ENCODE measurements around the gene TMEM184B. TPM values are rescaled to one million over a fixed set of nuclear protein-coding genes. Genes with fewer than 3 reads are reported as not detected.

The TMEM184B gene
- total and polyA plus RNA-seq, 2 of the 8 experiments (the other 6 are each of a cell fraction or from before 2014, with no cell fraction given), result 41.6 to 81.0 TPM

DNA sequence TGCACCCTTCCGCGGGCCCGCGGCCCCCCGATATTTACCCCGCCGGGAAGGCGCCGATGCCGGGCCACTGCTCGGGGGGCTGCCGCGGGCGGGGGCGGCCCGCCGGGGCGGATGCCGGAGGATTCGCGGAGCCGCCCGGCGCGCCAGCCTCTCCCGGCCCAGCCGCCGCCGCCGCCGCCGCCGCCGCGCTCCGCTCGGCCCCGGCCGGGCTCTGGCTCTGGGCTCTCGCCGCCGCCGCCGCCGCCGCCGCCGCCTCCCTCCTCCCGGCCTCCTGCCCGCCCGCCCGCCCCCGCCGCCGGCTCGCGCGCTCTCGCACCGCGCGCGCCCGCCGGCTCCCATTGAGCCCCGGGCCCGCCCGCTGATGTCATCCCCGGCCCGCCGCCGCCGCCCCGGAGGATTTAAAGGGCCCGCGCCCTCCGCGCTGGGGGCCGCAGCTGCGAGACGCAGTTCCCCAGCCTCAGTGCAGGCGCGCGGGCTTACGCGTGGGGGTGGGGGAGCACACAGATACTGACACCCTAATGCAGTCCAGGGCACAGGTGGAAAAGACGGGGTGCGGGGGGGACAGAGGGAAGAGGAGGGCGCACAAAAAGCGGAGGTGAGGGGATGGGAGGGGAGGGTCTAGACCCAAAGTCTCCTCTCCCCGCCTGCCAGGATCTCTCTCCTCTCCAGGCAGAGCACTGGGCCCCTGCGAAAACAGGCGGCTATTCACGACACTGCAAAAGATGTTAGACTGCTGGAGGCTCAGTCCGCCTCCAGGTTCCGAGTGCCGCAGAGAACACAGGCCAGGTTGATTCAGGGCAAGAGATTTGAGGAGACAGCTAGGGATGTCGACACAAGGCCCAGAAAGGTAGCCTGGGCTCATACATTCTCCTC lies 44.5 kb upstream of the TMEM184B start, which contains the start of gene CSNK1E (continued):
- TF ChIP-seq POLR2AphosphoS5 (IDR thresholded peaks at IDR 0.05; ENCODE audit: low read depth, low read length) (peak; percentile 70; the same call in 1 of the 2 replicates), EGR1 (IDR thresholded peaks at IDR 0.05; ENCODE audit: borderline replicate concordance, low read depth, low read length) (no peak), SUZ12 (IDR thresholded peaks at IDR 0.05; ENCODE audit: low read length) (no peak), SRF (IDR thresholded peaks at IDR 0.05; ENCODE audit: low read depth, low read length) (no peak), KDM5A (IDR thresholded peaks at IDR 0.05; ENCODE audit: low read length) (no peak), SIRT6 (IDR thresholded peaks at IDR 0.05; ENCODE audit: low read length) (no peak), JUND (IDR thresholded peaks at IDR 0.05; ENCODE audit: low read length) (no peak; the same call in 1 of the 2 replicates), YY1 (IDR thresholded peaks at IDR 0.05; ENCODE audit: low read depth, low read length) (no peak), GABPA (IDR thresholded peaks at IDR 0.05; ENCODE audit: borderline replicate concordance, insufficient read depth, low read length) (no peak), BACH1 (IDR thresholded peaks at IDR 0.05; ENCODE audit: low read length) (no peak), EZH2 (IDR thresholded peaks at IDR 0.05; ENCODE audit: low read depth, low read length, severe bottlenecking) (no peak), HDAC6 (IDR thresholded peaks at IDR 0.05; ENCODE audit: low read depth, low read length) (no peak), SIX5 (IDR thresholded peaks at IDR 0.05; ENCODE audit: low read depth, low read length) (no peak), SP4 (IDR thresholded peaks at IDR 0.05; ENCODE audit: low read length) (no peak), TEAD4 (IDR thresholded peaks at IDR 0.05; ENCODE audit: low read depth, low read length) (no peak), TAF1 (IDR thresholded peaks at IDR 0.05; ENCODE audit: low read depth, low read length) (0 out of 2 replicates have a peak, but pooled peaks have one; percentile 48), RBBP5 (IDR thresholded peaks at IDR 0.05; ENCODE audit: borderline replicate concordance, low read depth, low read length) (no peak), CEBPB (IDR thresholded peaks at IDR 0.05; ENCODE audit: low read depth, low read length) (no peak)
- TF ChIP-seq, protein P1, sequence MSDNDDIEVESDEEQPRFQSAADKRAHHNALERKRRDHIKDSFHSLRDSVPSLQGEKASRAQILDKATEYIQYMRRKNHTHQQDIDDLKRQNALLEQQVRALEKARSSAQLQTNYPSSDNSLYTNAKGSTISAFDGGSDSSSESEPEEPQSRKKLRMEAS (IDR thresholded peaks at IDR 0.05), result peak; percentile 20; the same call in 1 of the 2 replicates
- TF ChIP-seq, protein P2, sequence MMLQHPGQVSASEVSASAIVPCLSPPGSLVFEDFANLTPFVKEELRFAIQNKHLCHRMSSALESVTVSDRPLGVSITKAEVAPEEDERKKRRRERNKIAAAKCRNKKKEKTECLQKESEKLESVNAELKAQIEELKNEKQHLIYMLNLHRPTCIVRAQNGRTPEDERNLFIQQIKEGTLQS (IDR thresholded peaks at IDR 0.05; ENCODE audit: insufficient read depth, low read depth, low read length), result no peak
- TF ChIP-seq, protein P3, sequence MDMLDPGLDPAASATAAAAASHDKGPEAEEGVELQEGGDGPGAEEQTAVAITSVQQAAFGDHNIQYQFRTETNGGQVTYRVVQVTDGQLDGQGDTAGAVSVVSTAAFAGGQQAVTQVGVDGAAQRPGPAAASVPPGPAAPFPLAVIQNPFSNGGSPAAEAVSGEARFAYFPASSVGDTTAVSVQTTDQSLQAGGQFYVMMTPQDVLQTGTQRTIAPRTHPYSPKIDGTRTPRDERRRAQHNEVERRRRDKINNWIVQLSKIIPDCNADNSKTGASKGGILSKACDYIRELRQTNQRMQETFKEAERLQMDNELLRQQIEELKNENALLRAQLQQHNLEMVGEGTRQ (IDR thresholded peaks at IDR 0.05; ENCODE audit: low read length), result no peak
- TF ChIP-seq, protein P4, sequence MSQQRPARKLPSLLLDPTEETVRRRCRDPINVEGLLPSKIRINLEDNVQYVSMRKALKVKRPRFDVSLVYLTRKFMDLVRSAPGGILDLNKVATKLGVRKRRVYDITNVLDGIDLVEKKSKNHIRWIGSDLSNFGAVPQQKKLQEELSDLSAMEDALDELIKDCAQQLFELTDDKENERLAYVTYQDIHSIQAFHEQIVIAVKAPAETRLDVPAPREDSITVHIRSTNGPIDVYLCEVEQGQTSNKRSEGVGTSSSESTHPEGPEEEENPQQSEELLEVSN (IDR thresholded peaks at IDR 0.05), result no peak
